ENCODE results near the gene TBC1D17.
A peak's percentile ranks its signal among the peaks of the same experiment; 100 is the strongest.

TBC1D17 gene

DNA sequence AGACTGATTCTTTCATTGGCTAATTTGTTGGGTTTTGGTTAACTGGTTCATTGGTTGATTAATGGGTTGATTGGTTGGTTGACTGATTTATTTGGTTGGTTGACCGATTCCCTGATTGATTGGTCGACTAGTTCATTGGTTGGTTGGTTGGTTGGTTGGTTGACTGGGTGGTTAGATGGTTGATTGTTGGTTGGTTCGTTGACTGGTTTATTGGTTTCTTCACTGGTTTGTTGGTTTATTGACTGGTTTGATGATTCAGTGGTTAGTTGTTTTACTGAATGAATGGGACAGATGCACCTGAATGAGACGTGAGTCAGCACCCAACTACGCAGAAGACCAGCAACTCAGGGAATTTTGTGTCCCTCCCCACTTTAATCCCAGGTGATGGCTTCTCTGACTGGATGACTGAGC is 54.5 kb downstream of the TBC1D17 start:
- peaks cover 45% of the 10 kb centered on the region for H3K4me1 ChIP-seq (ENCODE audit: low read length)
- H3K4me3 ChIP-seq (ENCODE audit: low read length) = peak overlapping the region; percentile 89
- no peak overlapping the region for H2AFZ ChIP-seq (ENCODE audit: low read depth, low read length)
- H3K27me3 ChIP-seq (ENCODE audit: low read depth, low read length) = no peaks in the 10 kb centered on the region
- no peak for TF ChIP-seq EZH2phosphoT487 (IDR thresholded peaks at IDR 0.05; ENCODE audit: low read depth)
- TF ChIP-seq, protein P1, sequence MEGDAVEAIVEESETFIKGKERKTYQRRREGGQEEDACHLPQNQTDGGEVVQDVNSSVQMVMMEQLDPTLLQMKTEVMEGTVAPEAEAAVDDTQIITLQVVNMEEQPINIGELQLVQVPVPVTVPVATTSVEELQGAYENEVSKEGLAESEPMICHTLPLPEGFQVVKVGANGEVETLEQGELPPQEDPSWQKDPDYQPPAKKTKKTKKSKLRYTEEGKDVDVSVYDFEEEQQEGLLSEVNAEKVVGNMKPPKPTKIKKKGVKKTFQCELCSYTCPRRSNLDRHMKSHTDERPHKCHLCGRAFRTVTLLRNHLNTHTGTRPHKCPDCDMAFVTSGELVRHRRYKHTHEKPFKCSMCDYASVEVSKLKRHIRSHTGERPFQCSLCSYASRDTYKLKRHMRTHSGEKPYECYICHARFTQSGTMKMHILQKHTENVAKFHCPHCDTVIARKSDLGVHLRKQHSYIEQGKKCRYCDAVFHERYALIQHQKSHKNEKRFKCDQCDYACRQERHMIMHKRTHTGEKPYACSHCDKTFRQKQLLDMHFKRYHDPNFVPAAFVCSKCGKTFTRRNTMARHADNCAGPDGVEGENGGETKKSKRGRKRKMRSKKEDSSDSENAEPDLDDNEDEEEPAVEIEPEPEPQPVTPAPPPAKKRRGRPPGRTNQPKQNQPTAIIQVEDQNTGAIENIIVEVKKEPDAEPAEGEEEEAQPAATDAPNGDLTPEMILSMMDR (IDR thresholded peaks at IDR 0.05; ENCODE audit: low read depth, low read length) = no peak
- peaks cover 63% of the 10 kb centered on the region for H4K20me1 ChIP-seq (ENCODE audit: insufficient read depth, low read length)
- no peak overlapping the region for H3K9ac ChIP-seq (ENCODE audit: low read length)
- H3K4me2 ChIP-seq (ENCODE audit: low read length) = peak overlapping the region; percentile 85
- H3K9me3 ChIP-seq (ENCODE audit: insufficient read depth, low read length) = 0 out of 2 replicates have a peak, but pooled peaks cover 3% of the 10 kb centered on the region
- peaks cover 64% of the 10 kb centered on the region for H3K79me2 ChIP-seq (ENCODE audit: low read length)
- peaks cover 59% of the 10 kb centered on the region for H3K36me3 ChIP-seq (replicated peaks; ENCODE audit: low read depth, low read length)
- peak overlapping the region; percentile 95 for H3K27ac ChIP-seq (ENCODE audit: low read length)

GRCh38 chr19:49932731-49933131 is 55.2 kb downstream of the TBC1D17 start:
- Histone ChIP-seq H3K4me2 (ENCODE audit: low read length) (peak overlapping the region; percentile 2), H4K20me1 (ENCODE audit: insufficient read depth, low read length) (peaks cover 64% of the 10 kb centered on the region), H3K4me3 (ENCODE audit: low read length) (peak overlapping the region; percentile 47), H3K9ac (ENCODE audit: low read length) (no peak overlapping the region), H2AFZ (ENCODE audit: low read depth, low read length) (no peak overlapping the region), H3K36me3 (replicated peaks; ENCODE audit: low read depth, low read length) (peaks cover 52% of the 10 kb centered on the region), H3K9me3 (ENCODE audit: insufficient read depth, low read length) (0 out of 2 replicates have a peak, but pooled peaks cover 3% of the 10 kb centered on the region), H3K27me3 (ENCODE audit: low read depth, low read length) (no peaks in the 10 kb centered on the region), H3K79me2 (ENCODE audit: low read length) (peaks cover 57% of the 10 kb centered on the region), H3K27ac (ENCODE audit: low read length) (peak overlapping the region; percentile 43), H3K4me1 (ENCODE audit: low read length) (peaks cover 38% of the 10 kb centered on the region)
- TF ChIP-seq, protein P1 (IDR thresholded peaks at IDR 0.05; ENCODE audit: low read depth, low read length) = no peak
- no peak for TF ChIP-seq EZH2phosphoT487 (IDR thresholded peaks at IDR 0.05; ENCODE audit: low read depth)

- H3K4me2 ChIP-seq (ENCODE audit: low read length) = peak overlapping the region; percentile 2; the same call in 1 of the 2 replicates
- TF ChIP-seq EZH2phosphoT487 (IDR thresholded peaks at IDR 0.05; ENCODE audit: low read depth) = no peak
- TF ChIP-seq, protein P1 (IDR thresholded peaks at IDR 0.05; ENCODE audit: low read depth, low read length) = no peak
- no peaks in the 10 kb centered on the region for H3K27me3 ChIP-seq (ENCODE audit: low read depth, low read length)
- peaks cover 69% of the 10 kb centered on the region for H4K20me1 ChIP-seq (ENCODE audit: insufficient read depth, low read length)
- H3K9ac ChIP-seq (ENCODE audit: low read length) = no peak overlapping the region
- H3K36me3 ChIP-seq (replicated peaks; ENCODE audit: low read depth, low read length) = peaks cover 49% of the 10 kb centered on the region
- no peak overlapping the region for H2AFZ ChIP-seq (ENCODE audit: low read depth, low read length)
- peaks cover 48% of the 10 kb centered on the region for H3K79me2 ChIP-seq (ENCODE audit: low read length)
- peak overlapping the region; percentile 47 for H3K4me3 ChIP-seq (ENCODE audit: low read length)
- H3K27ac ChIP-seq (ENCODE audit: low read length) = peak overlapping the region; percentile 43
- H3K4me1 ChIP-seq (ENCODE audit: low read length) = peaks cover 32% of the 10 kb centered on the region
- no peaks in the 10 kb centered on the region for H3K9me3 ChIP-seq (ENCODE audit: insufficient read depth, low read length)
These were observed 56.1 kb downstream of the TBC1D17 start for GRCh38 chr19:49933643-49934042.

DNA sequence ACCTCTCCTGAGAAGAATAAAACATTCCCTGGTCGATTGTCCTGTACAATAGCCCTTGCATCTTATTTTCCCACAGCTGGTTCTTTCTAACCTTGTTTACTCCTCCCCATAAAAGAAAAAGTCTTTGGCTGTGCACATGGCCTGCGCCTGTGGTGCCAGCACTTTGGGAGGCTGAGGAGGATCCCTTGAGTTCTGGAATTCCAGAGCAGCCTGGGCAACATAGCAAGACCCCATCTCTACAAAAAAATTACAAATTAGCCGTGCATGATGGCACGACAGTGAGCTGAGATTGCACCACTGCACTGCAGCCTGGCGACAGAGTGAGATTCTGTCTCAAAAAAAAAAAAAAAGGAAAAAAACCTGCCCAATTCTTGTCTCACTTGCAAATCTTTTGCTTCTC is 59.0 kb downstream of the TBC1D17 start:
- Histone ChIP-seq H3K4me3 (ENCODE audit: low read length) (no peak overlapping the region), H3K4me1 (ENCODE audit: low read length) (peaks cover 21% of the 10 kb centered on the region), H3K27me3 (ENCODE audit: low read depth, low read length) (no peaks in the 10 kb centered on the region), H3K4me2 (ENCODE audit: low read length) (no peak overlapping the region), H3K79me2 (ENCODE audit: low read length) (peaks cover 19% of the 10 kb centered on the region), H3K9ac (ENCODE audit: low read length) (no peak overlapping the region), H3K9me3 (ENCODE audit: insufficient read depth, low read length) (no peaks in the 10 kb centered on the region), H3K27ac (ENCODE audit: low read length) (peak overlapping the region; percentile 47), H4K20me1 (ENCODE audit: insufficient read depth, low read length) (peaks cover 47% of the 10 kb centered on the region), H2AFZ (ENCODE audit: low read depth, low read length) (no peak overlapping the region), H3K36me3 (replicated peaks; ENCODE audit: low read depth, low read length) (peaks cover 23% of the 10 kb centered on the region)
- TF ChIP-seq EZH2phosphoT487 (IDR thresholded peaks at IDR 0.05; ENCODE audit: low read depth) = no peak
